Measurements from ENCODE around the gene FAM89A. TPM values are rescaled to one million over a fixed set of nuclear protein-coding genes. Genes with fewer than 3 reads are reported as not detected.
"Not testable (repeated sequence)": the region's sequence is repeated elsewhere in the genome, so short reads cannot be mapped to it uniquely, and the experiment has no call there.

FAM89A gene
- total RNA-seq, 2 experiments from 2014 or later, result 5.6 to 9.7 TPM

DNA sequence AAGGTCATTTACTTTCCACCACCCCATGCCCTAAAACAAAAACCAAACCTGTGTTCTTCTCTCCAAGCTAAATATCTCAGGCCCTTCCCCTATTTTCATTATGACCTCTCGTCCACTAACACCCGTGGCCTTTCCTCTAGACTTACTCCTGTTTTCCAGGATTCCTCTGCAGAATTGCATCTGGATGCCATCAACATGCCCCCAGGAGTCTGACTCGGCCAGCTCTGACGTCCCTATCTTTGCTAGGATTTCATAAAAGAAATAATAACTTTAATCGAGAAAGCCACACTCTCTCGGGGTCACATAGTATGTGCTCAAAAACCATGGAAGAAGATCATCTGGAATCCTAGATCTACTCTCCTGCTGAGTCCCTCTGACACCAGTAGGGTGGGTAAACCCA, 13.5 kb downstream of the FAM89A start:
- BruUV-seq (replicated peaks), result no TSS peak
- Histone ChIP-seq H3K4me1 (ENCODE audit: insufficient read depth, low read length, poor library complexity, severe bottlenecking) (no peaks in the 10 kb centered on the region), H3K79me2 (ENCODE audit: insufficient read depth, low read depth, low read length) (no peaks in the 10 kb centered on the region), H3K4me3 (ENCODE audit: low read depth, low read length, poor library complexity, severe bottlenecking) (no peak overlapping the region), H3K9me2 (ENCODE audit: insufficient read depth, low read length) (no peaks in the 10 kb centered on the region), H4K20me1 (ENCODE audit: insufficient read depth, low read length) (no peaks in the 10 kb centered on the region), H3K9me3 (ENCODE audit: low read length) (no peaks in the 10 kb centered on the region), H2AFZ (ENCODE audit: low read length) (no peak overlapping the region), H3K27ac (ENCODE audit: low read depth, low read length, poor library complexity, severe bottlenecking) (no peak overlapping the region), H3K4me2 (ENCODE audit: low read length) (no peak overlapping the region), H3K36me3 (ENCODE audit: insufficient read depth, low read length) (no peaks in the 10 kb centered on the region)
- CTCF ChIA-PET (ENCODE audit: unreplicated experiment), result no interaction called here
- TF ChIP-seq, protein P1, sequence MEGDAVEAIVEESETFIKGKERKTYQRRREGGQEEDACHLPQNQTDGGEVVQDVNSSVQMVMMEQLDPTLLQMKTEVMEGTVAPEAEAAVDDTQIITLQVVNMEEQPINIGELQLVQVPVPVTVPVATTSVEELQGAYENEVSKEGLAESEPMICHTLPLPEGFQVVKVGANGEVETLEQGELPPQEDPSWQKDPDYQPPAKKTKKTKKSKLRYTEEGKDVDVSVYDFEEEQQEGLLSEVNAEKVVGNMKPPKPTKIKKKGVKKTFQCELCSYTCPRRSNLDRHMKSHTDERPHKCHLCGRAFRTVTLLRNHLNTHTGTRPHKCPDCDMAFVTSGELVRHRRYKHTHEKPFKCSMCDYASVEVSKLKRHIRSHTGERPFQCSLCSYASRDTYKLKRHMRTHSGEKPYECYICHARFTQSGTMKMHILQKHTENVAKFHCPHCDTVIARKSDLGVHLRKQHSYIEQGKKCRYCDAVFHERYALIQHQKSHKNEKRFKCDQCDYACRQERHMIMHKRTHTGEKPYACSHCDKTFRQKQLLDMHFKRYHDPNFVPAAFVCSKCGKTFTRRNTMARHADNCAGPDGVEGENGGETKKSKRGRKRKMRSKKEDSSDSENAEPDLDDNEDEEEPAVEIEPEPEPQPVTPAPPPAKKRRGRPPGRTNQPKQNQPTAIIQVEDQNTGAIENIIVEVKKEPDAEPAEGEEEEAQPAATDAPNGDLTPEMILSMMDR (conservative IDR thresholded peaks at IDR 0.05; ENCODE audit: low read length), result no peak
- no peak for TF ChIP-seq EZH2phosphoT487 (IDR thresholded peaks at IDR 0.05; ENCODE audit: borderline replicate concordance, low read depth, low read length)
- POLR2A ChIA-PET, result no interaction called here
- DNase-seq (ENCODE audit: low spot score), result no peak
- intact Hi-C loops (cut with micrococcal nuclease; ENCODE audit: unreplicated experiment), result no loop called here

DNA sequence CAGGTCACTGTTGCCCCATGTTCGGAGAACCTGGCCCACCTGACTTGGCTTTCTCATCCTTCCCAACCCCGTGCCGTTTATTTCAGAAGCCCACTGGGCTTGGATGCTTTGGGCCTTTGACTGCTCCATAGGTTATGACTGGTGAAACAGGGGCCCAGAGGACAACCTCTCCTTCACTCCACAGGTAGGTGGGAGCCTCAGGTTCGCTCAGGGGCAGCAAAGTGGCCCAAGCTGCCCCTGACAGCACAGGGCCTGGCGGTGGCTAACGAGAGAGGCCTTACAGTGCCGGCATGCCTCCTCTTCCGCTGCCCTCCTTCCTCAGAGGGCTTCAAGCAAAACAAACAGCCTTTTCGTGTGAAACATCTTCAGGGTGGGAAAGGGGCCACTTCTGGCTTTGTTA, 16.9 kb downstream of the FAM89A start:
- Histone ChIP-seq H3K27ac (ENCODE audit: low read depth, low read length, poor library complexity, severe bottlenecking) (no peak overlapping the region), H3K36me3 (ENCODE audit: insufficient read depth, low read length) (no peaks in the 10 kb centered on the region), H2AFZ (ENCODE audit: low read length) (no peak overlapping the region), H3K9me2 (ENCODE audit: insufficient read depth, low read length) (no peaks in the 10 kb centered on the region), H3K4me2 (ENCODE audit: low read length) (no peak overlapping the region), H3K79me2 (ENCODE audit: insufficient read depth, low read depth, low read length) (no peaks in the 10 kb centered on the region), H3K4me3 (ENCODE audit: low read depth, low read length, poor library complexity, severe bottlenecking) (no peak overlapping the region), H3K9me3 (ENCODE audit: low read length) (no peaks in the 10 kb centered on the region), H4K20me1 (ENCODE audit: insufficient read depth, low read length) (no peaks in the 10 kb centered on the region), H3K4me1 (ENCODE audit: insufficient read depth, low read length, poor library complexity, severe bottlenecking) (no peaks in the 10 kb centered on the region)
- intact Hi-C loops (cut with micrococcal nuclease; ENCODE audit: unreplicated experiment), result no loop called here
- CTCF ChIA-PET (ENCODE audit: unreplicated experiment), result no interaction called here
- TF ChIP-seq, protein P1 (conservative IDR thresholded peaks at IDR 0.05; ENCODE audit: low read length), result no peak
- no peak for TF ChIP-seq EZH2phosphoT487 (IDR thresholded peaks at IDR 0.05; ENCODE audit: borderline replicate concordance, low read depth, low read length)
- DNase-seq (ENCODE audit: low spot score), result no peak
- POLR2A ChIA-PET, result no interaction called here
- BruUV-seq (replicated peaks), result no TSS peak

DNA sequence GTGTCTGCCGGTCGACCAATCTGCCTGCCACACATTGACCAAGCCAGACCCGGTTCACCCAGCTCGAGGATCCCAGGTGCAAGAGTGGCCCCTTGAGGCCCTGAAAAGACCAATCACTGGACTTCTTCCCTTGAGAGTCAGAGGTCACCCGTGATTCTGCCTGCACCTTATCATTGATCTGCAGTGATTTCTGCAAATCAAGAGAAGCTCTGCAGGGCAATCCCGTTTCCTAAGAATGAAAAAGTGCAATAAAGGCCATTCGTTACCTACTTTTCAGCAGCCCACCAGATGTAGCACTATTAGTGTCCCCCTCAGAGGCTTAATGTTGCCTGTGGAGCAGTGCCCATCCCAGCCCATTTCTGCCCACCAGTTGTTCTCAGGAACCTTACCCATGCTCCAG, 17.5 kb downstream of the FAM89A start:
- H3K4me2 ChIP-seq (ENCODE audit: low read length); H3K4me3 ChIP-seq (ENCODE audit: low read depth, low read length, poor library complexity, severe bottlenecking); H2AFZ ChIP-seq (ENCODE audit: low read length); H3K4me1 ChIP-seq (ENCODE audit: insufficient read depth, low read length, poor library complexity, severe bottlenecking); H3K27ac ChIP-seq (ENCODE audit: low read depth, low read length, poor library complexity, severe bottlenecking); CTCF ChIA-PET (ENCODE audit: unreplicated experiment); intact Hi-C loops (cut with micrococcal nuclease; ENCODE audit: unreplicated experiment); H3K9me2 ChIP-seq (ENCODE audit: insufficient read depth, low read length); H3K36me3 ChIP-seq (ENCODE audit: insufficient read depth, low read length); BruUV-seq (replicated peaks); H3K79me2 ChIP-seq (ENCODE audit: insufficient read depth, low read depth, low read length); H3K9me3 ChIP-seq (ENCODE audit: low read length); POLR2A ChIA-PET; DNase-seq (ENCODE audit: low spot score); H4K20me1 ChIP-seq (ENCODE audit: insufficient read depth, low read length): not testable (repeated sequence)
